C4-2B (cell line): ENCODE measurements around the gene MPZL2.

Experiments used
- CTCF ChIP-seq: fragments of 450-650 bp; conservative IDR thresholded peaks from 2 replicates; pipeline ENCODE4 v1.5.1; 2017; ENCODE audit warnings: mild to moderate bottlenecking
- ZFX ChIP-seq: fragments of 450-650 bp; IDR thresholded peaks from 2 replicates; pipeline ENCODE4 v1.6.1; 2017

GRCh38 chr11:118259138-118259537, 5.0 kb downstream of the MPZL2 start:
- TF ChIP-seq CTCF: no peak
- no peak for TF ChIP-seq ZFX
